ENCODE results near the gene LDLRAD2.

DNA sequence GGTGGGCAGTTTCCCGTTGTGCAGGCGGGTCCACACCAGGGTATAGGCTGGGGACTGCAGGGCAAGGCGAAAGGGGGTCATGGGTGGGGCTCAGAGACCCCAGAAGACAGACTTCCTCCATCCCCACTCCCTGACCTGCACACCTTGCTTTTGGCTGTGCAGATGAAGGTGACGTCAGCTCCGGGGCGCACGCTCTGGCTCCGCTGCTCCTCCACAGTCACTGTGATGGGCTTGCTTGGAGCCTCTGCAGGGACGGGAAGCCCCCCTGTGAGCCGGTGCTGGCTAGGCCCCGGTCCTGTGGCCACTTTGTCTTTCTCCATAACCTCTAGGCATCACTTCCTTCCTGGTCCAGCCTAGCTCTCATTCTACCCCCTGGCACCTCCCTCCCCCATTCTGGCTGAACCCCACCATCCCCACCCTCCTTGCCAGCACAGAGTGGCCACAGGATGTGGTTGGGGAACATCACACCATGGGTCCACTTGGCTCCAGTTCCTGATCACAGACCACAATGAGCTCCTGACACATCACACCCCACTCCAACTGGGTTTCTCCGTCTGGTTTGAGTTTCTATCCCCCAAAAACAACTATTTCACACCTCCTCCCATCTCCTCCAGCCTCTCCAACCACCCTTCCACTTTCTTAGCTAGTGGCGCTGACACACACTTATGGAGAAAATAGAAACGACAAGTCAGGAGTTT lies 45.2 kb downstream of the LDLRAD2 start:
- TF ChIP-seq, protein P1, sequence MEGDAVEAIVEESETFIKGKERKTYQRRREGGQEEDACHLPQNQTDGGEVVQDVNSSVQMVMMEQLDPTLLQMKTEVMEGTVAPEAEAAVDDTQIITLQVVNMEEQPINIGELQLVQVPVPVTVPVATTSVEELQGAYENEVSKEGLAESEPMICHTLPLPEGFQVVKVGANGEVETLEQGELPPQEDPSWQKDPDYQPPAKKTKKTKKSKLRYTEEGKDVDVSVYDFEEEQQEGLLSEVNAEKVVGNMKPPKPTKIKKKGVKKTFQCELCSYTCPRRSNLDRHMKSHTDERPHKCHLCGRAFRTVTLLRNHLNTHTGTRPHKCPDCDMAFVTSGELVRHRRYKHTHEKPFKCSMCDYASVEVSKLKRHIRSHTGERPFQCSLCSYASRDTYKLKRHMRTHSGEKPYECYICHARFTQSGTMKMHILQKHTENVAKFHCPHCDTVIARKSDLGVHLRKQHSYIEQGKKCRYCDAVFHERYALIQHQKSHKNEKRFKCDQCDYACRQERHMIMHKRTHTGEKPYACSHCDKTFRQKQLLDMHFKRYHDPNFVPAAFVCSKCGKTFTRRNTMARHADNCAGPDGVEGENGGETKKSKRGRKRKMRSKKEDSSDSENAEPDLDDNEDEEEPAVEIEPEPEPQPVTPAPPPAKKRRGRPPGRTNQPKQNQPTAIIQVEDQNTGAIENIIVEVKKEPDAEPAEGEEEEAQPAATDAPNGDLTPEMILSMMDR (IDR thresholded peaks at IDR 0.05; ENCODE audit: insufficient read depth, low read length): no peak
- no peak for TF ChIP-seq POLR2AphosphoS5 (IDR thresholded peaks at IDR 0.05; ENCODE audit: low read depth)
